Measurements from ENCODE around the gene CACNA2D3.

Gene CACNA2D3

GRCh38 chr3:54671511-54671910 is 549.2 kb downstream of the CACNA2D3 start:
- DNase-seq (ENCODE audit: low read depth, low spot score), result no peak

GRCh38 chr3:54676087-54676486 is 553.7 kb downstream of the CACNA2D3 start:
- DNase-seq (ENCODE audit: low read depth, low spot score), result no peak

- no peak for DNase-seq (ENCODE audit: low read depth, low spot score)
Measured at GRCh38 chr3:54681706-54682105, 559.4 kb downstream of the CACNA2D3 start.

- DNase-seq (ENCODE audit: low read depth, low spot score), result no peak
Measured at GRCh38 chr3:54685213-54685612, 562.9 kb downstream of the CACNA2D3 start.

- no peak for DNase-seq (ENCODE audit: low read depth, low spot score)
Measured at GRCh38 chr3:54691289-54691771, 569.0 kb downstream of the CACNA2D3 start.

GRCh38 chr3:54696313-54696712 is 574.0 kb downstream of the CACNA2D3 start:
- DNase-seq (ENCODE audit: low read depth, low spot score), result no peak

DNA sequence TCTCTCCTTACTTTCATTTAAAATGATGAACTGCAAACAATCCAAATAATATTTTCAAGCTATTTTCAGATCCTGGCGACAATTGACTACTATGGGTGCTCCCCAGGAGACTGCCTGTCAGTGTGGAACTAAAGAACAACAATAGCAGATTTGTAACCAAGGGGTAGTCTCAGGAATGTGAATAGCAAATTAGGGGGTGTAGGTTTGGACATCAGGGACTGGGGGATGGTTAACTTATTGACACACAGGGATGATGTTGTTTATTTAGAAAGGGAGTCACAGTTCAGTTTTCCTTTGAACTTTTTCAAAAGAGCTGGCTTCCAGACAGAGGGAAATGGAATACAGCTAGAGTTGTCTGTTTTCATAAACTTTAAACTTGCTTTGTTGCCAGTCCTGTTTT is 575.7 kb downstream of the CACNA2D3 start:
- DNase-seq (ENCODE audit: low read depth, low spot score), result no peak

DNA sequence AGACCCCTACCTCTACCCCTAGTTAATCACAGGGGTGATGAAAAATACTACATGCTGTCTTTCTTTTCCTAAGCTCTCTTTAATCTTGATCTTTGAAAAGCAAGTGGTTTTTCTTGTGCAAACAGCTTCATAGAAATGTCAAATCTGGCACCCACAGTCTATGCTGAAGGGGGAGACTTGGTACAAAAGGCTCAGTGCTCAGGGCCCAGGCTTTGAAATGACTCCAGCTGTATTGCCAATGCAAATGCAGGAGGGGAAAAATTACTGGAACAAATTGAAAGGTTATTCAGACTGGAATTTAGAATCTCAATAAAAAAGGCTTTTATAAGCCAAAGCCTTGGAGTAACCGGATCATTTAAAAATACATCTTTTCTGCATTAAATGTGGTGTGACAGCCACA is 581.6 kb downstream of the CACNA2D3 start:
- no peak for DNase-seq (ENCODE audit: low read depth, low spot score)

- no peak for DNase-seq (ENCODE audit: low read depth, low spot score)
Measured at GRCh38 chr3:54705730-54706129, 583.4 kb downstream of the CACNA2D3 start.

- no peak for DNase-seq (ENCODE audit: low read depth, low spot score)
Measured at GRCh38 chr3:54706738-54707137, 584.4 kb downstream of the CACNA2D3 start.

DNA sequence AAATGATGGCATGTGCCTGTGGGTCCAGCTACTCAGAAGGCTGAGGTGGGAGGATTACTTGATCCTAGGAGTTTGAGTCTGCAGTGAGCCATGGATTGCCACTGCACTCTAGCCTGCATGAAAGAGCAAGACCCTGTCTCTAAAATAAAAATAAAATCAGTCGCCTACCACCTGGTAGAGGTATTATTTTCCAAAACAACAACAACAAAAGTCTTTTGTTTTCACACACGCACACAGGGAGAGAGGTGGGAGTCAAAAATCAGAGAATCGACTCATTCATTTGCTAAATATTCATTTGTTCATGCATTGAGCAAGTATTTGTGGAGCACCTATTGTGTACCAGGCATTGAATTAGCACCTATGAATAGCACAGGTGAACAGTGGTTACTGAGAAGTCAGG is 587.4 kb downstream of the CACNA2D3 start:
- DNase-seq (ENCODE audit: low read depth, low spot score), result no peak

DNA sequence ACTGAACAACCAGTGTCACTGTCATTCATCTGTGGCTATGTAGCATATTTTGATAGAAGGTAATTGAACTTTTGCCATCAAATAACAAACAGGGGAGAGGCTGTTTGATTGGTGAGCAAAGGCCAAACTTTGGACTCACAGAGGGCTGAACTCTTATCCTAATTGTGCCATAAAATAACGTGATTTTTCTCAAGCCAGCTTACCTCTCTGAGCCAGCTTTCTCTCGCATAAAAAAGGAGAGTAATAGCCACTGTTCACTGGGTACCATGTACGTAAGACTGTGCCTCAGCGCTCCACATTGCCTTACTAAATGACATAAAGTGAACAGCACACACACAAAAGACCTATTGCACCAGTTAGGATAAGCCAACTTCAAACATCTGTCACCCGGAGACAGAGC is 588.6 kb downstream of the CACNA2D3 start:
- DNase-seq (ENCODE audit: low read depth, low spot score), result no peak

DNA sequence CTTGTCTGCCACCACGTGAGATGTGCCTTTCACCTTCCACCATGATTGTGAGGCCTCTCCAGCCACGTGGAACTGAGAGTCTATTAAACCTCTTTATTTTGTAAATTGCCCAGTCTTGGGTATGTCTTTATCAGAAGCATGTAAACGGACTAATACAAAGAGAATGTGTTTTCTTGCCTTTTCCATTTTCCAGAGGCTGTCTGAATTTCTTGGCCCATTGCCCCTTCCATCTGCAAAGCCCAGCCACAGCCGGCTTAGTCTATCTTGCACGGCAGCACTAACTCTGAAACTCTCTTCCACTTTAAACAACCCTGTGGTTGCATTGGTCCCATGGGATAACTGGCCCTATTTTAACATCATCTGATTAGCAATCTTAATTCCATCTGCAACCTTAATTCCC is 590.2 kb downstream of the CACNA2D3 start:
- DNase-seq (ENCODE audit: low read depth, low spot score), result no peak

DNA sequence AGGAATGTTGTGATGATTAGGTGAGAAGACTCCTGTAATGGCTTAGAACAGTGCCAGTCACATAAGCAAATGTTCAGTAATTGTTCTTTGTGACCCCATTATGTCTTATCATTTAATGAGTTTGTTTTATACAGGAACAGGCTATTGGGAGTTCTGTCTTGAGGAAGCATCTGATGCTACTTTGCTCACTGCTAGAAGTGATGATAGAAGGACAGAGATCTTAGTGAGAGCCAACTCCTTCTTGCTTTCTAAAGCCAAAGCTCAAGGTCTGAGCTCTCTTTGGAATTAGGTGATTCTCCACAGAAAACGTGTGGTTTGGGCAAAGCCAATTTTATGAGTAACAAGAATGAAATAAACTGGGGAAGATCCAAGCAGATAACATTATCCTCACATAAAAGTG is 590.7 kb downstream of the CACNA2D3 start:
- no peak for DNase-seq (ENCODE audit: low read depth, low spot score)

- no peak for DNase-seq (ENCODE audit: low read depth, low spot score)
Measured at GRCh38 chr3:54713455-54713854, 591.1 kb downstream of the CACNA2D3 start.

GRCh38 chr3:54714035-54714434 is 591.7 kb downstream of the CACNA2D3 start:
- no peak for DNase-seq (ENCODE audit: low read depth, low spot score)

- no peak for DNase-seq (ENCODE audit: low read depth, low spot score)
Measured at GRCh38 chr3:54717506-54717905, 595.2 kb downstream of the CACNA2D3 start.

GRCh38 chr3:54719914-54720313 is 597.6 kb downstream of the CACNA2D3 start:
- DNase-seq (ENCODE audit: low read depth, low spot score), result no peak

- no peak for DNase-seq (ENCODE audit: low read depth, low spot score)
Measured at GRCh38 chr3:54720604-54721003, 598.3 kb downstream of the CACNA2D3 start.

DNA sequence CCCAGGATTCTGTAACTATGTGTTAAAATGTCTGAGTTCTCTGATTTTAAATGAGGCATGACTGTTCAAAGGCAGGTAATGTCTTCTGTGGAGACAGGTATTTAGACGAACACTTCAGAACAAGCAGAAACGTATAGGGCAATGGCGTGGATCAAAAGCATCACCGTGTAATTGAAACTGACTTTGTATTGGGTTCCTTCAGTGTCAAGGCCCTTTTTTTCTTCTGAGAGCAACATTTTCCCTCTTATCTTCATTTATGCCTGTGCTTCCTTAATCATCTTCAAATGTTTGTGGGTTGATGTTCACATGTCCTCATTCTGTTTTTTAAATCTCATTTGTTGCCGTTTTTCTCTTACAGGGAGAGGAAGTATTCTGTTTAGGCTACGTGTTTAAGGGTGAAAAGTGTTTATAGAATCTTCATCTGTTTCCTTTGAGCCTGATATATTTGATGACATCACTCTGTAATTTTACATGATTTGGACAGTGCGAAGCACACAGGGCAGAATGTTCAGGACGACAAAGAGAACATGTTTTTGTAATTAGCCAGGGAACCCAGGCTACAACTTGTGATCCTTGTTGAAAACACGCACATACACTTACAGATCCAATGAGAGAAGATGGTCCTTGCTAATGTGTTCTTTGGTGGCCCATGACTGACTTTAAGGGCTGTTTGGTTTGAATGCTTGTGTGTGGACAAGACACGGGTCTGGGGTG is 609.5 kb downstream of the CACNA2D3 start:
- DNase-seq (ENCODE audit: low read depth, low spot score), result no peak

DNA sequence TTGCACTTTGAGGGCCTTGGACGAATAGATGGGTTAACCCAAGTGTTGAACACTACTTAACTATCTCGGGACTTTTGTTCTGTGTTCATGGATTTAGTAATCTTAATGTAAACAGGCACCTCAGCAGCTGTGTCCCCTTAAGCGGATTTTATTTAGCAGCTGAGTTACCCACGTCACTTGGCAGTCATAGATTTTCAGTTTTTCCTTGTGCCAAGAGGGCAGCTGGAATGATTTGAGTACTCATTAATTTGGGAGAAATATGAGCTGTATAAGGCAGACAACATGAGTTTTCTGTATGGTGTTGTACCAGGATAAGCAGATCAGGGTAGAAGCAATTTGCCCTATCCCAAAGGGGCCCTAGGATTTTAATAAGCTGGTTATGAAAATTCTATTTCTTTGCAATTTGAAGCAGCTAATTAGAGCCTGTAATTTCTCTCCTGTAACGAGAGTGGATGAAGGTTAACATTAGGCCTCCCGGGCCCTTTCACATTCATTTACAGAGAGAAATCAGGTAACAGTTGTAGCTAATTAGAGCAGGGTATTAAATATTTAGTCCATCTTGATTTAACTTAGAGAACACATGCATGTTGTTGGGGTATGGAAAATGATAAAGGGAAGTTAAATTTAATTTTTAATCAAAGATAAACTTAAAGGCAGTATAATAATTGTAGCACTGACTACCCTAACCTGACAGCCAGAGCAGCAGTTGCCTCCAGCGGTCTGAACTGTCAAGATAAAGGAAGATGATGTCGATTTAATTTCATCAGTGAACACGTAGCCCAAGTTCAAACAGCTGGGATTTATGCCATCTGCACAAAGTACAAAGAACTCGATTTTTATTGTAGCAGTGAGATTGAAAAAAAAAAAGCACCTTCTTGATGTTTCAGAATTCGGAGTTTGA is 611.0 kb downstream of the CACNA2D3 start:
- DNase-seq (ENCODE audit: low read depth, low spot score), result no peak

GRCh38 chr3:54736459-54736858 is 614.1 kb downstream of the CACNA2D3 start:
- no peak for DNase-seq (ENCODE audit: low read depth, low spot score)

DNA sequence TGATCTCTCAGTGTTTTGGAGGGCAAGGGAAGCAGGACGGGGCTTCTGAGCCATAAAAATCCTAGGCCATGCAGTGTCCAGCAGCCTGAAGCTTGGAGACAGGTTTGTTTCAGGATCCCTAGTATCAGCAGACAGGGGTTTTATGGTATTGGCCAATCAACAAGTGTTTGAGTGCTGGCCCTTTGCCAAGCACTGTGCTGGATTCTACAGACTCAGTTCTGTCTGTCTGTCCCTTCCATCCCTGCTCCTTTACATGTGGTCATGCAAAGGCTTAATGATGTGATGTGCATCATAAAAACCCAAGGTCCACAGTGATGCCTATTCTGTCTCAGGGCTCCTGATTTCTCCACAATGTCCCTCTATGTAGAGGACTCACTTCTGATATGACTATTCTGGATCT is 621.4 kb downstream of the CACNA2D3 start:
- no peak for DNase-seq (ENCODE audit: low read depth, low spot score)

Data from iPS DF 19.7 (cell line).